K562 (cell line): ENCODE data around the gene CDKN2D. TPM values are rescaled to one million over a fixed set of nuclear protein-coding genes. Genes with fewer than 3 reads are reported as not detected.

Source experiments
- CREM ChIP-seq: IDR thresholded peaks from 2 replicates; pipeline ENCODE4 v1.6.1; 2014; ENCODE audit warnings: antibody characterized with exemption, low read depth
- CXXC5 ChIP-seq: fragments of 250-450 bp; sonication (Bioruptor Pico); IDR thresholded peaks from 2 replicates; pipeline ENCODE4 v1.8.0; 2022; ENCODE audit warnings: inconsistent platforms, mild to moderate bottlenecking, moderate library complexity
- E4F1 ChIP-seq: fragments of 250-450 bp; sonication (Bioruptor Pico); IDR thresholded peaks from 2 replicates; pipeline ENCODE4 v1.5.0; 2021; ENCODE audit warnings: mild to moderate bottlenecking, borderline replicate concordance
- FOS ChIP-seq: IDR thresholded peaks from 3 replicates; pipeline ENCODE4 v1.6.1; 2011; ENCODE audit not compliant: insufficient read length; ENCODE audit errors: extremely low read depth
- HBP1 ChIP-seq: fragments of 450-650 bp; formaldehyde crosslinking; IDR thresholded peaks from 2 replicates; pipeline ENCODE4 v1.4.0; 2022; ENCODE audit warnings: missing genetic modification characterization
- HDAC2 ChIP-seq: fragments of 450-650 bp; IDR thresholded peaks from 2 replicates; pipeline ENCODE4 v1.6.1; 2016; ENCODE audit warnings: mild to moderate bottlenecking
- KAT7 ChIP-seq: sonication (generic); formaldehyde crosslinking; IDR thresholded peaks from 2 replicates; pipeline ENCODE4 v1.8.0; 2022; ENCODE audit warnings: missing genetic modification reagents, mild to moderate bottlenecking, borderline replicate concordance
- NFRKB ChIP-seq: fragments of 450-650 bp; IDR thresholded peaks from 2 replicates; pipeline ENCODE4 v1.6.1; 2016; ENCODE audit warnings: low read depth
- NR2C1 ChIP-seq, 2 experiments: fragments of 450-650 bp; IDR thresholded peaks; 2 replicates each; pipeline ENCODE4 v1.6.1; 2017; ENCODE audit warnings: mild to moderate bottlenecking in 2 of 2, antibody characterized with exemption in 1 of 2, inconsistent platforms in 1 of 2, missing compliant biosample characterization in 1 of 2, missing genetic modification characterization in 1 of 2
- PHF8 ChIP-seq: fragments of 200-600 bp; sonication (generic); IDR thresholded peaks from 2 replicates; pipeline ENCODE4 v1.6.1; 2012; ENCODE audit warnings: mixed run types, mild to moderate bottlenecking, inconsistent platforms, low read length, moderate library complexity, borderline replicate concordance
- POLR2A ChIP-seq: fragments of 450-650 bp; conservative IDR thresholded peaks from 2 replicates; pipeline ENCODE4 v1.6.1; 2016
- RBM22 ChIP-seq: fragments of 200-400 bp; formaldehyde crosslinking; IDR thresholded peaks from 2 replicates; pipeline ENCODE4 v1.6.1; 2018; ENCODE audit warnings: low read length, low read depth; ENCODE audit not compliant: poor library complexity, severe bottlenecking
- SAP30 ChIP-seq: fragments of 200-600 bp; sonication (generic); IDR thresholded peaks from 2 replicates; pipeline ENCODE4 v1.6.1; 2012; ENCODE audit warnings: borderline replicate concordance, low read depth, mild to moderate bottlenecking, moderate library complexity, low read length, control low read depth, inconsistent platforms; ENCODE audit not compliant: insufficient read depth, poor library complexity, severe bottlenecking
- SP1 ChIP-seq: sonication (generic); formaldehyde crosslinking; IDR thresholded peaks from 2 replicates; pipeline ENCODE4 v1.8.1; 2022; ENCODE audit warnings: mild to moderate bottlenecking, missing genetic modification reagents
- ZBTB11 ChIP-seq, 3 experiments: fragments of 200-800 bp in 1 of 3; fragments of 250-450 bp in 1 of 3; fragments of 450-650 bp in 1 of 3; sonication (Bioruptor Pico) in 1 of 3; sonication (Bioruptor generic) in 1 of 3; formaldehyde crosslinking in 1 of 3; IDR thresholded peaks; 2 replicates each; pipeline versions ENCODE4 v1.6.1 to v1.8.0; 2016 to 2022; ENCODE audit warnings: mild to moderate bottlenecking in 2 of 3, missing genetic modification characterization in 2 of 3, missing compliant biosample characterization in 1 of 3, moderate library complexity in 1 of 3
- ZFP91 ChIP-seq: sonication (generic); formaldehyde crosslinking; IDR thresholded peaks from 2 replicates; pipeline ENCODE4 v1.8.0; 2022; ENCODE audit warnings: mild to moderate bottlenecking, missing genetic modification reagents
- ZNF41 ChIP-seq: fragments of 250-450 bp; sonication (Bioruptor Pico); conservative IDR thresholded peaks from 2 replicates; pipeline ENCODE4 v1.4.0; 2020; ENCODE audit warnings: mild to moderate bottlenecking
- polyA plus RNA-seq, 8 experiments: library from polyadenylated mRNA; depleted of rRNA in 4 of 8; stranded (reverse) in 5 of 8; unstranded in 3 of 8; fragments of >200 nt; fragmentation: Nextera tagmentation in 2 of 8; fragmentation: Illumina TruSeq in 1 of 8; extraction: Ambion mirVana in 2 of 8; extraction: Trizol in 1 of 8; gene quantifications; 2 replicates each; pipeline versions ENCODE4 v1.2.1 to v1.2.3, GENCODE V29; 2011 to 2014; ENCODE audit warnings: inconsistent platforms in 1 of 8, missing spikeins in 1 of 8
- total RNA-seq, 7 experiments: library from RNA; depleted of rRNA in 6 of 7; stranded (reverse); fragments of >200 nt in 6 of 7; fragmentation: Illumina TruSeq in 2 of 7; extraction: Trizol in 2 of 7; gene quantifications; 2 replicates each; pipeline versions ENCODE4 v1.2.1 to v1.2.3, GENCODE V29; 2011 to 2021; ENCODE audit warnings: low replicate concordance in 1 of 7

CDKN2D gene
- total and polyA plus RNA-seq, 9 of the 15 experiments (the other 6 are each of a cell fraction or from before 2014, with no cell fraction given), result 0.41 to 8.2 (median 3.7) TPM

GRCh38 chr19:10568826-10569651 lies at the start of gene CDKN2D (continued):
- TF ChIP-seq SP1 (CRISPR knock-in tag) (peak; percentile 90), NFRKB (peak; percentile 93), FOS (peak; percentile 87), PHF8 (peak; percentile 75; the same call in 1 of the 2 replicates), HBP1 (CRISPR knock-in tag) (peak; percentile 98), NR2C1 (IDR thresholded peaks at IDR 0.05) (peak; percentile 91), NR2C1 (tag; IDR thresholded peaks at IDR 0.05) (peak; percentile 91), RBM22 (peak; percentile 22), HDAC2 (peak; percentile 86), CREM (peak; percentile 93), KAT7 (CRISPR knock-in tag) (peak; percentile 71; the same call in 1 of the 2 replicates), ZFP91 (CRISPR knock-in tag) (no peak), ZNF41 (CRISPR knock-in tag) (0 out of 2 replicates have a peak, but pooled peaks have one; percentile 42), CXXC5 (CRISPR knock-in tag) (peak; percentile 94), ZBTB11 (CRISPR knock-in tag; IDR thresholded peaks at IDR 0.05) (0 out of 6 replicates have a peak, but pooled peaks of 1 of the 3 experiments have one; percentile 49), E4F1 (CRISPR knock-in tag) (no peak), SAP30 (peak; percentile 100), POLR2A (peak; percentile 84)
